ENCODE data around the gene EXOSC1.

DNA sequence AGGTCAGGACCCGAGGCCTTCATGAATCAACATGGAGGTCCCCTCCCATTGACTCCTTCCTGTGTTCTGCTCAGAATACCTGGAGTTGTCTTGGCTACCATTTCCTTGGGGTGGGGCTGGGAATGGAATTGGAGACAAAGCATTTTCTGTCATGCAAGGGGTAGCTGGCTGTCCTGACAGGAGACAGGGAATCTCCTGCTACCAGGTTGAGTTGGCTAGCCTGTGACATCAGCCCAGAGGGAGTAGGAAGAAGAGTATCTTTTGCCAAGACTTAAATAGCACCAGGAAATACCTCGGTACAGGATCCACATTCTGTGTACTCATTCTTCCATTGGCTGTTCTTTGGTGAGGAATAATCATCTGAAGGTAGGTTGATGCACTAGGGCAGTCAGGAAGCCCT lies 5.0 kb upstream of the EXOSC1 start:
- no peak for TF ChIP-seq TCF7L2 (IDR thresholded peaks at IDR 0.05; ENCODE audit: low read depth, low read length)
- TF ChIP-seq CEBPB (IDR thresholded peaks at IDR 0.05; ENCODE audit: borderline replicate concordance, low read depth, low read length) = no peak
- TF ChIP-seq, protein P1, sequence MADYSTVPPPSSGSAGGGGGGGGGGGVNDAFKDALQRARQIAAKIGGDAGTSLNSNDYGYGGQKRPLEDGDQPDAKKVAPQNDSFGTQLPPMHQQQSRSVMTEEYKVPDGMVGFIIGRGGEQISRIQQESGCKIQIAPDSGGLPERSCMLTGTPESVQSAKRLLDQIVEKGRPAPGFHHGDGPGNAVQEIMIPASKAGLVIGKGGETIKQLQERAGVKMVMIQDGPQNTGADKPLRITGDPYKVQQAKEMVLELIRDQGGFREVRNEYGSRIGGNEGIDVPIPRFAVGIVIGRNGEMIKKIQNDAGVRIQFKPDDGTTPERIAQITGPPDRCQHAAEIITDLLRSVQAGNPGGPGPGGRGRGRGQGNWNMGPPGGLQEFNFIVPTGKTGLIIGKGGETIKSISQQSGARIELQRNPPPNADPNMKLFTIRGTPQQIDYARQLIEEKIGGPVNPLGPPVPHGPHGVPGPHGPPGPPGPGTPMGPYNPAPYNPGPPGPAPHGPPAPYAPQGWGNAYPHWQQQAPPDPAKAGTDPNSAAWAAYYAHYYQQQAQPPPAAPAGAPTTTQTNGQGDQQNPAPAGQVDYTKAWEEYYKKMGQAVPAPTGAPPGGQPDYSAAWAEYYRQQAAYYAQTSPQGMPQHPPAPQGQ (CRISPR knock-in tag; IDR thresholded peaks at IDR 0.05; ENCODE audit: borderline replicate concordance) = no peak

Data from HepG2 (cell line).